ENCODE measurements around the gene SLC25A33.
"Not testable (repeated sequence)": the region's sequence is repeated elsewhere in the genome, so short reads cannot be mapped to it uniquely, and the experiment has no call there.

The SLC25A33 gene

GRCh38 chr1:9539829-9540550 lies 725 bp downstream of the SLC25A33 start:
- peak; percentile 35 for DNase-seq (ENCODE audit: low spot score)

DNA sequence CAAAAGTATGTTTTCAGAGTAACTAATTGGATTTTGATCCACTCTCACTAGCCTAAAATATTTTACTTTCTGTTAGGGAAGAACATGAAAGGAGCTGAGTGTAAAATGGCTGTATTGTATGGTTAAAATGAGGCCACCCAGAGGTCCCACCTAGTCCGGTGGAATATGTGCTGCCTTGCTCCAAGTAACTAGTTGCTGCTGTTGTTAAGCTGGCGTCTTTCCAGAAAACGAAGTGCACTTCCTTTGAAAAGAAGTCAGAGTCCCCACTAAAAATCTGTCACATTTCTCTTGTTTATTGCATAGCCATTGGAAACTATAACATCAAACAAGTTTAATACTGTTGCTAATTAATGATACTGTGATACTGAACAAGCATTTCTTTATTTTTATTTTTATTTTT lies 3.2 kb downstream of the SLC25A33 start:
- no peak for DNase-seq (ENCODE audit: low spot score)

DNA sequence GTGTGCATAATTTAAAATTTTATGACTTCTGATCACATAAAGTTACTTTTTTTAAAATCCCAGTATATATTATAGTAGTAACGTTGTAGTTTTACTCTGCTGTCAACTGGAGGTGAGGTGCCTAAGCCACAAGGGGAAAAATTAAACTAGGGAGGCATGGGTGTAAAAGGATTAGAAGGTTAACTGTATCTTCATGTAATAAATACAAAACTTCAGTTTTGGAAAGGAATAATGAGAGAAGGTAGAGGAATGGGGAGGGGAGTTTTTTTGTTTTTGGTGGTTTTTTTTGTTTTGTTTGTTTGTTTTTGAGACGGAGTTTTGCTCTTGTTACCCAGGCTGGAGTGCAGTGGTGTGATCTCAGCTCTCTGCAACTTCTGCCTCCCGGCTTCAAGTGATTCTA lies 5.7 kb downstream of the SLC25A33 start:
- DNase-seq (ENCODE audit: low spot score) = no peak

GRCh38 chr1:9549955-9550546 lies 10.8 kb downstream of the SLC25A33 start:
- no peak for DNase-seq (ENCODE audit: low spot score)

GRCh38 chr1:9551984-9552383 lies 12.7 kb downstream of the SLC25A33 start:
- no peak for DNase-seq (ENCODE audit: low spot score)

GRCh38 chr1:9553736-9554144 lies 14.5 kb downstream of the SLC25A33 start:
- no peak for DNase-seq (ENCODE audit: low spot score)

GRCh38 chr1:9555942-9556341 lies 16.7 kb downstream of the SLC25A33 start:
- no peak for DNase-seq (ENCODE audit: low spot score)

DNA sequence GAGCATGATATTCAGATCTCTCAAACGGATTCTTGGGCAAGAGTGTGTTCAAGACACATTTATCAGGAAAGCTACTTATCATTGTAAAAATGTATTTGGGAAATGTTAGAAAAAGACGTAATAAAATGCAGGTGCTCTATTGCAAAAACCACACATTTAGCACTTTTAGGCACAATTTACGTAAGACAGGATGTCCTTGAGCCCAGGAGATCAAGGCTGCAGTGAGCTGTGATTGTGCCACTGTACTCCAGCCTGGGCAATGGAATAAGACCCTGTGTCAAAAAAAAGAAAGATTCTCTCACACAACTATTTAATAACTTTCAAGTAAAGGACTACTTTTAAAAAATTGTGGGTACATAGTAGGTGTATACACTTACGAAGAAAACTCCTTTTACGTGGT lies 18.4 kb downstream of the SLC25A33 start:
- no peak for DNase-seq (ENCODE audit: low spot score)

DNA sequence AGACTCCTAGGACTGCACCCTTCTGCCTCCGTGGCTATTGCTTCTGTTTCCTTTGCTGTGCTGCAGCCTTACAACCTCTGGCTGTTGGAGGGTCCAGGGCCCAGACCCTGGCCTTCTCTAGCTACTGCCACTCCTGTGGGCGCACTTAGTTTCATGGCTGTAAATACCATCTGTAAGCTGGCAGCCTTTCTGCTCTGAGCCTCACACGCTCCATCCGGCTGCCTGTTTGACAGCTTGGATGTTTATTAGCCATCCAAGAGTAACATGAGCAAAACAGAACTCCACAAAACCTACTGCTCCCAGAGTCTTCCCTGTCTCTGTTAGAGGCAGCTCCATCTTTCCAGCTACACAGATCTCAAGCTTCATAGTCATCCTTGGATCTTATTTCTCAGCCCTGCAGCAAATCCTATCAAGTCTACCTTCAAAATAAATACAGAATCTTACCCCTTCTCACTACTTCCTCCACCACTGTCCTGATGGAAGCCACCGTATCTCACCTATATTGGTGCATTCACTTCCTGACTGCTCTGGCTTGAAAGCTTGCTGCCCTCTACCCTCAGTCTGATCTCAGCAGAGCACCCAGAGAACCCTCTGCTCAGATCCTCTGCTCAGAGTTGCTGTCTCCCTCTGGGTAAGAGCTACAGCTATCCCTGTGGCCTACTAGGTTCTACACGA lies 19.1 kb downstream of the SLC25A33 start:
- no peak for DNase-seq (ENCODE audit: low spot score)

DNA sequence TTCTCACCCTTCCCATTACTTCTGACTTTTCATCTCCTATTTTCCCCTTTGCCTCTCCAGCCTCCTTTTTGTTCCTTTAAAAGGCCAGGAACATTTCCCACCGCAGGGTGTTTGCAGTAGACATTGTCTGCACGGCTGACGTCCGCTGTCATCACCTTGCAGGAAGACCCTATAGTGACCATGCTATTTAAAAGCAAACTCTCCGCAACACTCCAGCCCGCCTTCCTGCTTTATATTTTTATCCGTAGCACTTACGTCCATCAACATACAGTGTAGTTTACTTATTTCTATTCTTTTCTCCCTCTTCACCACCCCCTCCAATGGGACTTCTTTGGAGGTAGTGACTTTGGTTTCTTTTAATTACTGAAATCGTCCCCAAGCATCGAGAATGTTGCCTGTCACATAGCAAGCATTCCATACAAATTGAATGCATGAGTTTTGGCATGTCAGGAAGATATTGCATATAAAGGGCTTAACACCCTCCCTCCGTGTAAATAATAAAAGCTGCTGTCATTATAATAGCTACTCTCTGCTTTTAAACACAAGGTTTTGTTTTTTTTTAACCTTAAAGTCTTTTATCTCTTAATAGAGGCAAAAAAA lies 19.8 kb downstream of the SLC25A33 start:
- DNase-seq (ENCODE audit: low spot score) = no peak

GRCh38 chr1:9559673-9560072 lies 20.4 kb downstream of the SLC25A33 start:
- DNase-seq (ENCODE audit: low spot score) = peak; percentile 13

GRCh38 chr1:9560090-9560489 lies 20.8 kb downstream of the SLC25A33 start:
- not testable (repeated sequence) for DNase-seq (ENCODE audit: low spot score)

DNA sequence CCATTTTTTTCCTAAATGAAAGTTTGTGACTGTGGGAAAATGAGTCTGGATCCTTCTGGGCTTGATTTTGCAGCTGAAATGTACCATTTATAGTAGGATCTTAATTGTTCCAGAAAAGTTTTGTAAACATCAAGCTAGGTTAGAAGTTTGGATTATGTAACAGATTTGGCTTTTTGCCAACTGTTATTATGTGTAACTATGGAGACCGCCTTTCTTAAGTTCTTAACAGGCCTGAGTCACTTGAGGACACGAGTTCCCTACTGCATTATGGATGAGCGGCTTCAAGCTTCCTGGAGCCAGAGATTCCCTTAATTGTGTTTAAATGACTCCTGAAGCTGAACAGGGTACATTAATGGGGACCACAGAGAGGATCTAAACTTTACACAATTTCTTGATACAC lies 22.2 kb downstream of the SLC25A33 start:
- DNase-seq (ENCODE audit: low spot score) = peak; percentile 20

DNA sequence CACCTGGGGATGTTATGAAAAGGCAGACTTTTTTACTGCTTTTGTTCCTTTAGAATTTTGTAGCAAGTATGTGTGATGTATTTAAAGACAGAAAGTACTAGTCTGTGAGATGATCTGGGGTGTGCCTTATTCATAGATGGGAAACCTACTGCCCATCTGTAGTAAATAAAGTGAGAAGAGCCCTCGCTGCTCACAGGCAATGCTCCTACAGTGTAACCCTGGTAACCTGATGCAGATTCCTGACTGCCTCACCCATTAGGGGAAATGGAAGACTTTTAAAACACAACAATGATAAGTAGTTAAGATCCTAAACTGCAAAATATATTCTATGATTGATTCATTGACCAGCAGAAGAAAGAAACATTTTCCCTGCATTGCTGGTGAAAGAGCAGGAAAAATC lies 30.0 kb downstream of the SLC25A33 start:
- no peak for DNase-seq (ENCODE audit: low spot score)

DNA sequence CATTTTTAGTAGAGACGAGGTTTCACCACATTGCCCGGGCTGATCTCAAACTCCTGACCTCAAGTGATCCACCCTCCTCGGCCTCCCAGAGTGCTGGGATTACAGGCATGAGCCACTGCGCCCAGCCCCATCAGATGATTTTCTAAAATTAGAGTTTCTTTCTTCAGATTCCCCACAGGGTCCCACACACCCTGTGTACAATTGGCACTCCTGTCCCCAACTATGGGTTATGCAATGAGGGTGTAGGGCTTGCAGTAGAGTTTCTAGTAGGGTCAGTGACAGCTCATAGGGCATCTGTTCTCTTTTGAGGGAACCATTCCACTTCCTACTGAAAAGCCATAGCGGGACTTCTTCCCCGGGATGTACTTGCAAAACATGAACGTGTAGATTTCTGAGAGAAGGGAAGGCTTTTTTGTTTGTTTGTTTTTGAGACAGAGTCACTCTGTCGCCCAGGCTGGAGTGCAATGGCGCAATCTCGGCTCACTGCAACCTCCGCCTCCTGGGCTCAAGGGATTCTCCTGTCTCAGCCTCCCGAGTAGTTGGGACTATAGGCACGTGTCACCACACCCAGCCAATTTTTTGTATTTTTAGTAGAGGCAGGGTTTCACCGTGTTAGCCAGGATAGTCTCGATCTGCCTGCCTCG lies 31.7 kb downstream of the SLC25A33 start:
- DNase-seq (ENCODE audit: low spot score) = not testable (repeated sequence)

DNA sequence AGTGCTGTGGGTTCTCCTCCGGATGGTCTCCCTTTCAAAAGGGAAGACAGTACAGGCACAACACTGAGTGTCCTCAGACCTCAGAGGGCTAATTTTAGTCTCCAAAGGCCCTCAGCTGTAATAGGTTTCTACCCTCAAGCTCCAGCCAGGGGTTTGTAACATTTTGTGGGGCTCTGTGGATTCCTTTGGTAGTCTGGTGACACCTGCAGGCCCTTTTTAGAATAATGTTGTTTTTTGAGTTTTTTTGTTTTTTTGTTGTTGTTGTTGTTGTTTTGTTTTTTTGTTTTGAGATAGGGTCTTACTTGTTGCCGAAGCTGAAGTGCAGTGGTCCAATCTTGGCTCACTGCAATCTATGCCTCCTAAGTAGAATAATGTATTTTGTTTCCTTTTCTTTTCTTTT lies 34.5 kb downstream of the SLC25A33 start:
- DNase-seq (ENCODE audit: low spot score) = peak; percentile 12

- no peak for DNase-seq (ENCODE audit: low spot score)
These were observed 36.2 kb downstream of the SLC25A33 start for GRCh38 chr1:9575486-9575885.

DNA sequence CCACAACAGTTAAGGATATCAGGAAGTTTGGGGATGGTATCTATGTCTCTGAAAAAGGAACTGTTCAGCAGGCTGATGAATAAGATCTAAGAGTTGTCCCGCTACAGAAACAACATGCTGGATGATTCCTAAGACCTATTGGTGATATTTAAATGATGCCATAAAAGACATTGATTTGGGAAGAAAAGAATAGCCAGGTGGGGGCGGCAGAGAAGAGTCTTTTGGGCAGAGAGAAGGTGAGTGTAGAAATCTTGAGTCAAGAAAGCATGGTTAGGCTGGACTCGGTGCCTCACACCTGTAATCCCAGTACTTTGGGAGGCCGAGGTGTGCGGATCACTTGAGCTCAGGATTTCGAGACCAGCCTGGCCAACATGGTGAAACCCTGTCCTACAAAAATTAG lies 37.6 kb downstream of the SLC25A33 start:
- DNase-seq (ENCODE audit: low spot score) = no peak

GRCh38 chr1:9577423-9577822 lies 38.2 kb downstream of the SLC25A33 start:
- DNase-seq (ENCODE audit: low spot score) = no peak

DNA sequence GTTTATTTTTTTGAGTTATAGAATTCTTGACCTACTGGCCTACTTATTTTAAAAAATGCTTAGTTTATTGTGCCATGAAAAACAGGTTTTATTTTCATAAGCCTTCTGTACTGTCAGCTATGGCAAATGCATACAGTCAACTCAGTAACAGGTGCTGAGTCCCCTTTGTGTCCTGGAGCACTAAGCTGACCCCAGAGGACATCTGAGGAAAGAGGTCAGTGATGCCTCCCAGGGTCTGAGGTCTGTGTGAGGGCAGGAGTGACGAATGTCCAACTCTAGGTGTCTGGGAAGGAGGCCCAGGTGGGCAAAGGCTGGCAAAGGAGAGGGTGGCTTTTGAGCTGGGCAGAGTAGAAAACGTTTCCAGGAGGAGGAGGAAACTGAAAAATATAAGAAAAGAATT lies 41.7 kb downstream of the SLC25A33 start:
- no peak for DNase-seq (ENCODE audit: low spot score)

- DNase-seq (ENCODE audit: low spot score) = no peak
These were observed 47.0 kb downstream of the SLC25A33 start for GRCh38 chr1:9586147-9586766.

- peak; percentile 94 for DNase-seq (ENCODE audit: low spot score)
These were observed 49.4 kb downstream of the SLC25A33 start, which contains the start of gene TMEM201 for GRCh38 chr1:9588551-9589143. Gene TMEM201 (plus strand): TSS chr1:9588911. CDS start chr1:9588931, 20 bp downstream.

Data from CD4-positive, alpha-beta T cell treated with Interleukin-2 at 100 ng/mL for 4 hours (primary cell).